ENCODE measurements around the gene CEP85. TPM values are rescaled to one million over a fixed set of nuclear protein-coding genes. Genes with fewer than 3 reads are reported as not detected.

CEP85 gene
- total and polyA plus RNA-seq, 9 of the 15 experiments (the other 6 are each of a cell fraction or from before 2014, with no cell fraction given), result 42.1 to 140 (median 92.6) TPM

- TF ChIP-seq ZMIZ1 (IDR thresholded peaks at IDR 0.05; ENCODE audit: low read depth in 2 of 2, low read length in 2 of 2) (no peak), CBX5 (IDR thresholded peaks at IDR 0.05; ENCODE audit: borderline replicate concordance, low read depth) (no peak), HCFC1 (IDR thresholded peaks at IDR 0.05; ENCODE audit: low read depth, low read length) (no peak), BRF1 (IDR thresholded peaks at IDR 0.05; ENCODE audit: borderline replicate concordance, extremely low read depth, insufficient read length) (no peak), NCOR1 (IDR thresholded peaks at IDR 0.05) (peak; percentile 60; the same call in 1 of the 2 replicates), ZNF444 (CRISPR knock-in tag; IDR thresholded peaks at IDR 0.05) (no peak), PCBP1 (IDR thresholded peaks at IDR 0.05; ENCODE audit: low read depth, low read length, poor library complexity, severe bottlenecking) (no peak), HDAC8 (tag; IDR thresholded peaks at IDR 0.05) (no peak), SOX6 (IDR thresholded peaks at IDR 0.05) (no peak), OTX1 (CRISPR knock-in tag; IDR thresholded peaks at IDR 0.05) (no peak), CBX1 (IDR thresholded peaks at IDR 0.05; ENCODE audit: low read depth) (no peak), HES1 (IDR thresholded peaks at IDR 0.05; ENCODE audit: low read depth) (no peak), ATF1 (CRISPR knock-in tag; IDR thresholded peaks at IDR 0.05) (no peak), ATF1 (tag; IDR thresholded peaks at IDR 0.05) (no peak), ZNF318 (IDR thresholded peaks at IDR 0.05; ENCODE audit: borderline replicate concordance in 1 of 2, low read depth in 1 of 2) (no peak), HDAC1 (IDR thresholded peaks at IDR 0.05) (0 out of 4 replicates have a peak, but pooled peaks of 1 of the 2 experiments have one; percentile 42)
Observed at GRCh38 chr1:26237230-26237966, 3.4 kb downstream of the CEP85 start (continued).

Data from K562 (cell line).